Activated T-cell treated with anti-CD3 and anti-CD28 coated beads, Interleukin-2, amount 50 U/mL, for 4 hours (primary cell): ENCODE measurements around the gene PPP1R17. TPM values are rescaled to one million over a fixed set of nuclear protein-coding genes. Genes with fewer than 3 reads are reported as not detected.

Experiments
- ATAC-seq, 2 donors: fragments of 200-7000 bp; cut with Tn5 transposase; one replicate each; pipeline ENCODE4 v1.10.0; 2021
- DNase-seq: peaks from one replicate; pipeline ENCODE4 v3.0.0-alpha.2; 2020
- H3K27me3 Mint-ChIP-seq: one replicate; pipeline ENCODE4 v1.8.0; 2021; ENCODE audit warnings: low read depth, mixed read lengths
- H3K36me3 Mint-ChIP-seq: one replicate; pipeline ENCODE4 v1.8.0; 2022; ENCODE audit warnings: mixed read lengths; ENCODE audit not compliant: insufficient read depth
- H3K4me1 Mint-ChIP-seq: one replicate; pipeline ENCODE4 v1.8.0; 2021; ENCODE audit warnings: low read depth, mixed read lengths
- H3K4me3 Mint-ChIP-seq: one replicate; pipeline ENCODE4 v1.8.0; 2021; ENCODE audit warnings: mild to moderate bottlenecking, moderate library complexity, mixed read lengths
- H3K9me3 Mint-ChIP-seq: one replicate; pipeline ENCODE4 v1.8.0; 2021; ENCODE audit warnings: mixed read lengths
- total RNA-seq, 3 donors: library from RNA; stranded (reverse); gene quantifications; one replicate each; pipeline ENCODE4 v1.2.1, GENCODE V29; 2021

PPP1R17 gene
- total RNA-seq, 3 donors from 2014 or later = not detected

DNA sequence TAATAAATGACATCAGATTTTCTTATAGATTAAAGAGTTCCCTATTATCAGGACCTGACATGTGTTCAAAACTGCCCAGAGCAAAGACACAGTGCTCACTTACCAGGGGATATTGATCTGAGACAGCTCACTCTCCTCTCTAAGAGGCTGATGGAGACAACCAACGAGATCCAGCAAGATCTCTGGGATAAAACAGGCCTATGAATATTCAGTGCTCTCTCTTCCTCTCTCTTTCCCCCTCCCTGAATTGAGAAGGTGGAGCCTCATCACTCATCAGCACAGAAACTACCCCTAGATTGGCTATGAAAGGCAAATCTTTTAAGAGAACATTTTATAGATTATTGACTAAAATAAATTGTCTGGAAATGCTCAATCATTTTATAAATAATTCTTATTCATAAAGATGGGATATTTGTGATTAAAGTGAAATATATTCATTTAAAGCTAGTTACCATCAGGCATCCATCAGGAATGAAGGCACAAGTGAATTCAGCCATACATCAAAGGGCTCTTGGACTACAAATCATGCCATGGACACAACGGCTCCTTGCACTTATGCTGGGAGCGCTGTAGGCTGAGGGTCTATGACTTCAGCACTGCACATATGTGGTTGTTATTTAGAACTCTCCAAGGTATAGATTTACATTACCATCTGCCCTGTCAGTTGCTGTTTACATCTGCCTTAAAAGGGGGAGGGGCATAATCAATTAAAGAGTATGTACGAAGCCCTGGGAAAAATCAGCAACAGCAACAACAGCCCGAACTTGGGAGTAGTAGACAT lies 3.4 kb upstream of the PPP1R17 start:
- H3K36me3 Mint-ChIP-seq = no peaks in the 10 kb centered on the region
- H3K27me3 Mint-ChIP-seq = no peaks in the 10 kb centered on the region
- H3K4me3 Mint-ChIP-seq = no peak overlapping the region
- no peaks in the 10 kb centered on the region for H3K4me1 Mint-ChIP-seq
- DNase-seq (no peak), ATAC-seq (no peak)
- H3K9me3 Mint-ChIP-seq = no peaks in the 10 kb centered on the region

DNA sequence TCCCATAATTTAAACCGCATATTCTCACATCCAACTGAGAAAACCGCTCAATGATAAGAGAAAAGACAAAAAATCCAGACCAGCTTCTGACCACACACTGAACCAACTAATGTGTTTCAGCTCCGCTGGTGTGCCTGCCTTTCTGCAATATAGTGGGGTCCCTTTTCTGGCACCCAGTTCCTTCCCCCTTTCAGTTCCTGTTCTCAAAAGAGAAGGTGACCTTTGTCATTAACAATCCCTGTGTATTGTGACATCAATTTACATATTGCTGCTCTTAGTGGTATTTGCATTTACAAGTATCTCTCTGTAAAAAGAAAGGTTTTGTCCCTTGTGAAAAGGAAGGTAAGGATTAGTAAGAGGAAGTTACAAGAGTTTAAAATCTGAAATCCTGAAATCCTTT lies 1.4 kb downstream of the PPP1R17 start:
- Mint-ChIP-seq H3K9me3 (no peaks in the 10 kb centered on the region), H3K27me3 (no peaks in the 10 kb centered on the region), H3K36me3 (no peaks in the 10 kb centered on the region), H3K4me3 (no peak overlapping the region), H3K4me1 (no peaks in the 10 kb centered on the region)
- DNase-seq = no peak
- no peak for ATAC-seq

DNA sequence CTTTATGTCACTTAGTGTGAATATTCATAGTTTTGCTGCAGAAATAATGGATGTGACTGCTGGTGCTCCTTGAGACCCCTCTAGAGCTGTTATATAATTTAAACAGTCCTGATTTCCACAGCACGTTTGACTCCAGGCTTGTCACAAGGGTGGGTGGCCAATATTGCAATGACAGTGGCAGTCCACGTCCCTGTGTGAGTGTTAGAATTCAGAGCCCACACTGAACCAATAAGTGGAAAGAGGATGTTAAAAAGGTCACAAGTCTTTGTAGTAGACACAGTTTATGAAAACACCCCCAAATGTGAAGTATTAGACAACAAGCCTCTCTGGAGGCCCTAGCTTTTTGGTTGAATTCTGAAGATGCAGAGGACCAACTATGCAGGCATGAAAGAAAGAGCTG lies 2.0 kb downstream of the PPP1R17 start:
- H3K4me1 Mint-ChIP-seq = no peaks in the 10 kb centered on the region
- no peak for ATAC-seq
- no peaks in the 10 kb centered on the region for H3K9me3 Mint-ChIP-seq

DNA sequence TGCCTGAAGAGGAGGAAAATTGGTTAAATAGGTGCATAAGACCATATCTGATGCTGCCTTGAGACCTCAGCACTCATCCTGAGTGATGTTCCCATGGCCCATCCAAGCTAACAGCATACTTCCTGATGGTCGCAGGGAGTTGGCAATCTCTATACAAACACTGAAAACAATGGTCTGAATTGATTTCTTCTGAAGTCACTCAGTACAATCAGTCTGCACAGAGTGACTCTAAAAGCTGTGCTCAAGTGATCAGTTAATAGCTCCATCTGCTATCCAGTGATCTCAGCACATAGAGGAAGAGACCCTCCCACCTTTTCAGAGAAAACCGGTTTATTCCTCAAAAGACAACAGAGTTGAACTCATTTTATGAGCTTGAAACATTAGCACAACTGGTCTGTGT lies 3.9 kb downstream of the PPP1R17 start:
- H3K27me3 Mint-ChIP-seq = no peaks in the 10 kb centered on the region
- H3K4me1 Mint-ChIP-seq = no peaks in the 10 kb centered on the region
- DNase-seq = no peak
- no peak for ATAC-seq
- H3K4me3 Mint-ChIP-seq = no peak overlapping the region
- H3K36me3 Mint-ChIP-seq = no peaks in the 10 kb centered on the region
- no peaks in the 10 kb centered on the region for H3K9me3 Mint-ChIP-seq

More for the DNA sequence above, 2.0 kb downstream of the PPP1R17 start:
- DNase-seq = no peak
- no peak overlapping the region for H3K4me3 Mint-ChIP-seq
- H3K27me3 Mint-ChIP-seq = no peaks in the 10 kb centered on the region
- no peaks in the 10 kb centered on the region for H3K36me3 Mint-ChIP-seq

DNA sequence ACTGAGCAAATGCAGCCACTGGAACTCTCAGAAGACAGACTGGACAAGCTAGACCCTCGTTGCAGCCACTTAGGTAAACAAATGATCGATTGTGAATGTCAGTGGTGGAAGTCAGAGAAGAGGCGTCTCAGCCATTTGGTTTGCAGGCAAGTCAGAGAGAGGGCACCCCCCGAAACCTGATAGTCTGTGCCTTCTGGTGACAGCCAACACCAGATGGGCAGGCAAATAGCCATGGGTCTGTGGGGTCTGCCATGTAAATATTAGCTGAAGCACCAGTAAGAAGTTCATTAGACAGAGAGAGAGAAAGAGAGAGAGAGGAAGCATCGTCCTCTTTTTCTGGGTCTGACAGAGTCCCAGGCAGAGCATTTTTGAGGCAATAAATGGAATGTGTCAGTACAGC lies 5.4 kb downstream of the PPP1R17 start:
- no peak overlapping the region for H3K4me3 Mint-ChIP-seq
- H3K36me3 Mint-ChIP-seq = no peaks in the 10 kb centered on the region
- ATAC-seq = no peak
- H3K27me3 Mint-ChIP-seq = no peaks in the 10 kb centered on the region
- no peaks in the 10 kb centered on the region for H3K4me1 Mint-ChIP-seq
- no peaks in the 10 kb centered on the region for H3K9me3 Mint-ChIP-seq
- DNase-seq = no peak

DNA sequence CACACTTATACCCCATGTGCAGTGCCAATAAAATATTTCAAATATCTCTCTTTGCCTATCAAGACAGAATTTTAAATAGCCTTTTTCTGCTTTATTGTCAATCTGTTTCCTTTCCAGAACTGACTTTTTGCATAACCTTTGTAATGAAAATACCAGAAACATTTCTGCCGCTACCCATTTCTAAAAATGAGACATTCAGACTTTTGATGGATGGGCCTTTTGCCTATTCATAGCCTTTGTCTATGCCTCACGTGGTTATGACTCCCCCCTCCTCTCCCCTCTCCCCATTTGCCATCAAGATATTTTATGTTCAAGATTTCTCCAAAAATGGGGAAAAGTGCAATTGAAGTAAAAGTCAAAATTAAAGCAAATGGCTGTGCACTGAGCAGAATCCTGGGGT lies 5.9 kb downstream of the PPP1R17 start:
- H3K4me3 Mint-ChIP-seq = no peak overlapping the region
- no peaks in the 10 kb centered on the region for H3K4me1 Mint-ChIP-seq
- no peaks in the 10 kb centered on the region for H3K27me3 Mint-ChIP-seq
- no peaks in the 10 kb centered on the region for H3K36me3 Mint-ChIP-seq
- ATAC-seq (no peak), DNase-seq (no peak)
- H3K9me3 Mint-ChIP-seq = no peaks in the 10 kb centered on the region

DNA sequence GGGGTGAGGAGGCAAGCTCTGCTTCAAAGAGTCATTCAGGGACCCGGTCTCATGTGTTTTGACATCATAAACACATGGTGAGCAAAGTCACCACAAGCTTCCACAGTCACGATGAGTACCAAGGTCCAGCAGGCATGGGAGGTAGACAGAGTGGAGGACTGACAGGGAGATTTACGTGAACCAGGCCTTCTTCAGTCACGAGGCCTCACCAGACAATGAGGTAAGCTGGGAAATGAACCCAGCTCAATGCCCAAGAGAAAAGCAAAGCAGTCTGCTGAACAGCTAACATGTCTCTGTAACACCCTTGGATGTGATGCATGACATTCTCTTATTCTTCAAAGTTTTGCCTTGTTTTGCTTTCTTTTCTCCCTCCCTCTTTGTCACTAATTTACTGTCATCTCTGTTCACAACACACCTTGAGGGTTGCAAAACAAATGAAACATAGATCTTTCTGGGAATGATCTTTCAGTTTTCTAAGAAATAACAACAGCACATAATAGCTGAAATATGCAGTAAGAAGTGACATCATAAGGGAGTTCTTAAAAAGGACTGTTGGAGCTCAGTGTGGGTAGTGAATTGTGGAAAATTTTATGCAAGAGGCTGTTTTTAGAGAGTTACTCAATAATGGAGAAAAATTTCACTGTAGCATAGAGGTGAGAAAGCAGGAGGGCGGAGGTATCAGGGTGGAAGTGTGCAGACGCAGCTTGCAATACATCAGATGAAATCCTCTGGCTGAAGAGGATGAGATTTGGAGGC lies 9.0 kb downstream of the PPP1R17 start:
- DNase-seq (no peak), ATAC-seq (no peak)
- Mint-ChIP-seq H3K9me3 (peaks cover 1% of the 10 kb centered on the region), H3K4me3 (no peak overlapping the region), H3K4me1 (no peaks in the 10 kb centered on the region), H3K36me3 (no peaks in the 10 kb centered on the region), H3K27me3 (no peaks in the 10 kb centered on the region)

DNA sequence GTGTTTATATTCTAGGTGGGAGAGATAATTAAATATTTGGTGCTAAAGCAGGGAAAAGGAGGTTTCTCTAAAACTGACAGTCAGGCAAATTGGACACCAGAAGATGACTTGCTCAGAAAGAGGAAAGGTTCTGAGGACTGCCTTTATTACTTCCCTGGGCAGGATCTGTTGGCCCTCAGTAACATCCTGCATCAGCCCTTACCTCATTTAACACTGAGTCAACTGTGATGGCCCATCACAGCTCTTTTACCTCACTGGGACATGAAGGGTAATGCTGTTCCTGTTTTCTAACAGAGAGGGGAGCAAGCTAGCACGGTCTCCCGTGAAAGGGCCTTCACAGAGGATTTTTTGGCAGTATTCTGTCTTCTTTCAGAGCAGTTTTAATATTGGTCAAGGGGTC lies 12.0 kb downstream of the PPP1R17 start:
- peaks cover 4% of the 10 kb centered on the region for H3K9me3 Mint-ChIP-seq
- no peaks in the 10 kb centered on the region for H3K36me3 Mint-ChIP-seq
- H3K4me3 Mint-ChIP-seq = no peak overlapping the region

DNA sequence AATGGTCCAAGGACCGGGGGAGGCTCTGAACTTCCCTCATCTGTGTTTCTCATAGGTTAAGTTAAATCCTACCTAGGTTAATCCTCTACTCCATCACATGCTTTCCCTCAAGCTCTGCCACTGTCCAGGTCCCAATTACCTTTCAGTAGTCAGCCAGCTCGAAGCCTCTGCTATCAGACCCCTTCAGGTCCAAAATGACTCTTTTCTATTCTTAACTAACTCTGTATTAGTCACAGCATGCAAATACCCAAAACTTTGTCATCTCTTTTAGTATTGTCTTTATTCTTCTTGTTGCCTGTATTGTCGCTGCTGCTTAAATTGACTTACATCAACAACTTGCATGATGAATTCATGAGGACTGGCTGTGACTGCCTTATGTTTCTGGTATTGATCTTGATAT lies 15.3 kb downstream of the PPP1R17 start:
- Mint-ChIP-seq H3K4me3 (no peak overlapping the region), H3K36me3 (no peaks in the 10 kb centered on the region), H3K9me3 (peaks cover 4% of the 10 kb centered on the region), H3K27me3 (no peaks in the 10 kb centered on the region), H3K4me1 (no peaks in the 10 kb centered on the region)
- DNase-seq (no peak), ATAC-seq (no peak)

More for the DNA sequence above, 12.0 kb downstream of the PPP1R17 start:
- no peaks in the 10 kb centered on the region for H3K4me1 Mint-ChIP-seq
- H3K27me3 Mint-ChIP-seq = no peaks in the 10 kb centered on the region
- no peak for DNase-seq
- ATAC-seq = no peak

DNA sequence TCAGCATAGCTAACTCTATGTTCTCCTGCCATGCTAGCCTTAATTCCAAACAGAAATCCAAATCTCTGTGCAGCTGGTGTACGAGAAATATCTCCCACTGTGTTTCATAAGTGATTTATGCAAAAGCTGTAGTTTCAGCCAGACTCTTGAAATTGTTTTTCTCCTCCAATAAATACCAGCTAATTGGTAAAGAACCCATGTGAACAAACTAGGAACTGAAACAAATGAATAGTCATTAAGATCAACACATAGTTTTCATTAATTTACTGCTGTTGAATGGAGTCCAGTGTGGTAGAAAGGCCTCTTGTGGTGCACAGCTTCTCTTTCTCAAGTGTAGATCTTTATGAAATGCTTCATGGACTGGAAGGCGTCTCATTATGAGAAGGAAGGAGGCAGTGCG lies 18.4 kb downstream of the PPP1R17 start:
- DNase-seq (no peak), ATAC-seq (no peak)
- Mint-ChIP-seq H3K4me3 (no peak overlapping the region), H3K27me3 (no peaks in the 10 kb centered on the region), H3K9me3 (peaks cover 4% of the 10 kb centered on the region), H3K4me1 (no peaks in the 10 kb centered on the region), H3K36me3 (no peaks in the 10 kb centered on the region)

DNA sequence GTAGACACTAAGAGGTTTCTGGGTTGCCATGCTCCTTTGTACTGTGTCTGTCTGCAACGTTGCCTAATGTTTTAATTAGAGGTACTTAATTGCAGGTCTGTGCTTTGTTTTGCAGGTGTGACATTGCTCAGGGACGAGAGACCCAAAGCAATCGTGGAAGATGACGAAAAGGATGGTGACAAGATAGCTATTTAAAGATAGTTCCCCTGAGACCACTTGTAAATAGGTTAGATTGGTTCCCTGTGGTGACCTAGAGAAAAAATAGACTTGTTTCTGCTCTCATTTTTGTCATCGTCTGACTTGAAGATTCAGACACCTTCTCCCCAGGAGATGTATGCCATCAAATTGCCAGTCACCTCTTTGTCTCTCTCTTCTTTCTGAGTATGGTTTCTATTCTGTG lies 20.1 kb downstream of the PPP1R17 start:
- ATAC-seq = no peak
- no peaks in the 10 kb centered on the region for H3K9me3 Mint-ChIP-seq
- H3K27me3 Mint-ChIP-seq = no peaks in the 10 kb centered on the region
- no peak for DNase-seq
- H3K4me1 Mint-ChIP-seq = no peaks in the 10 kb centered on the region
- H3K4me3 Mint-ChIP-seq = no peak overlapping the region
- H3K36me3 Mint-ChIP-seq = no peaks in the 10 kb centered on the region

DNA sequence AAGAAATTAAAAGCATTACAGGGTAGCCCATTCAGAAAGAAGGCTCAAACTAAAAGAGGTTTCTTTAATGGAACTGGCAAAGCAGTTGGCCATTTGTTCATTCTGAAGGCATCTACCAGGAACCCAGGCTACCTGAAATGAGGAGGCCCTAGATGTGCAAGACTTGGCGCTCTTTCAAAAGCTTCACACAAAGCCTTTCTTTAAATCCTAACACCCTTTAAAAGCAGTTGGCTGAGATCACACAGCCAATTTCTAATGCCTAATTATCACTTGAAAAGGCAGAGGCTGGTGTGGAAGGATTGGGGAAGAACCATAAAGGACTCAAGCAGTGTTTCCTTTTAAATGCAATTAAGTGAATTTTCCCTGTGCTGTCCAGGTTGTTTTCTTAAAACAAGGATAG lies 23.2 kb downstream of the PPP1R17 start:
- Mint-ChIP-seq H3K36me3 (no peaks in the 10 kb centered on the region), H3K9me3 (no peaks in the 10 kb centered on the region), H3K27me3 (no peaks in the 10 kb centered on the region), H3K4me1 (no peaks in the 10 kb centered on the region), H3K4me3 (no peak overlapping the region)
- ATAC-seq = no peak
- DNase-seq = no peak

DNA sequence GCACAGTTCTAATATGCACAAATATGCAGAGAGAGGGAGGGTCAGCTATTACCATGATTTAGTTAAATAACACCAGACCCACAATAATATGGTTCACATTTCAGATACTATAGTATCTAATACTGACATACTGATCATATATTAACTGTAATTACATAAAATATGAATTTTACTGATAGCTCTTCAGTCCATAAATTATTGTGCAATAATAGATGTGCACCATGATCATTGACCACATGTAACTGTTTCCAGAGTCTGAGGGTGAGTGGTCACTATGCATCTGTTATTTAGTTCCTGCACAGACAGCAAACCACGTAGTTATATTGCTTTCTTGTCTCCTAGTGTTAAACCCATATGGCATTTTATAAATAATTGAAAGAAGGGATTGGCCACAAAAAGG lies 29.3 kb downstream of the PPP1R17 start:
- DNase-seq = no peak
- ATAC-seq = no peak
- Mint-ChIP-seq H3K27me3 (no peaks in the 10 kb centered on the region), H3K4me3 (no peak overlapping the region), H3K9me3 (no peaks in the 10 kb centered on the region), H3K4me1 (no peaks in the 10 kb centered on the region), H3K36me3 (no peaks in the 10 kb centered on the region)

DNA sequence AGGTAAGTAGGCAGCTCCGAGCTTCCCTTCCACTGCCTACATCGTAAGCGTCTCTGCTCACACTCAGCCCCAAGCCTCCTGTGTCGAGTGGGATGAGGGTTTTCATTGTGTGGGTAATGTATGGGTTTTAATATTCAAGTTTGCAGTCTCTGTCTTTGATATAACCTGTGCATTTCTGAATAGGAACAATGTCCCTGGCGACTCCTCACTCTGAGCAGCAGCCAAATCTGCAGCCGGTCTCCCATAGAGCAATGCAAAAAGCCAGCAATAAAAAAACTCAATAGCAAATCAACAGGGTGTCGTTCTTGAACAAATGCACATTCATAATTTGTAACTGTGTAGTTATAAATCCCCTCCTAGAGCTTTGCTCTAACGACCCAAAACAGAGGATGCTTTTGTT lies 33.4 kb downstream of the PPP1R17 start:
- Mint-ChIP-seq H3K36me3 (no peaks in the 10 kb centered on the region), H3K4me3 (no peak overlapping the region), H3K4me1 (no peaks in the 10 kb centered on the region), H3K9me3 (no peaks in the 10 kb centered on the region), H3K27me3 (no peaks in the 10 kb centered on the region)
- DNase-seq = no peak
- no peak for ATAC-seq

DNA sequence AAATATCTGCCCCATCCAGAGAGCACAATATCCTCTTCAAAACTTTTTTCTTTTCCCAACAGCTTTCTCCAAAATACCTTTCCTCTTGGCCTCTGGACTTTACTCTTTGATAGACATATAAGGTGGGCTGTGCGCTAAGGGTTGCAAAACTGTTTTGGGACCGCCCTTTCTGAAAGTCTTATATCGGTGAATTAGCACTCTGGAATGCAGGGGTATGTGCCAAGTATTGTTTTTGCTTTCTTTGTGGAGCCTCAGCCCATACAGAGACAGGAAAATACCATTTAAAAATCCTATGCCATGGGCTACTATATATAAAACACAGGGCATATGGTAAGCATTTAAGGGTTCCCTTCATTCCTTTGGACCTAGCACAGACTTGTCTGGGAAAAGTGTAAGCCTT lies 37.7 kb downstream of the PPP1R17 start:
- ATAC-seq (no peak), DNase-seq (no peak)
- H3K4me1 Mint-ChIP-seq = no peaks in the 10 kb centered on the region
- no peaks in the 10 kb centered on the region for H3K9me3 Mint-ChIP-seq
- no peaks in the 10 kb centered on the region for H3K36me3 Mint-ChIP-seq
- H3K4me3 Mint-ChIP-seq = no peak overlapping the region
- no peaks in the 10 kb centered on the region for H3K27me3 Mint-ChIP-seq
